HL-60 (cell line): Measurements from ENCODE around the gene UBE2M.
A peak's percentile ranks its signal among the peaks of the same experiment; 100 is the strongest.

ENCODE experiments used
- DNase-seq, 2 experiments: peaks; one replicate each; pipeline ENCODE4 v3.0.0-alpha.2; 2010 to 2020; ENCODE audit warnings: low read depth in 1 of 2, low spot score in 1 of 2
- H3K27ac ChIP-seq: fragments of 250-450 bp; sonication (Bioruptor Pico); replicated peaks from 2 replicates; pipeline ENCODE4 v1.5.1; 2020; ENCODE audit warnings: mild to moderate bottlenecking, moderate library complexity
- H3K27me3 ChIP-seq: fragments of 250-450 bp; sonication (Bioruptor Pico); 2 replicates; pipeline ENCODE4 v1.5.1; 2021; ENCODE audit warnings: mild to moderate bottlenecking, moderate library complexity; ENCODE audit not compliant: insufficient read depth, poor library complexity, severe bottlenecking
- H3K4me3 ChIP-seq: replicated peaks from 2 replicates; pipeline ENCODE4 v1.5.1; 2011; ENCODE audit warnings: mild to moderate bottlenecking, control low read depth, low read length; ENCODE audit not compliant: insufficient read depth
- GABPA ChIP-seq: IDR thresholded peaks from 2 replicates; pipeline ENCODE4 v1.6.1; 2012; ENCODE audit warnings: low read depth
- POLR2AphosphoS5 ChIP-seq: IDR thresholded peaks from 2 replicates; pipeline ENCODE4 v1.6.1; 2012; ENCODE audit warnings: low read depth
- SPI1 ChIP-seq: IDR thresholded peaks from 2 replicates; pipeline ENCODE4 v1.6.1; 2012; ENCODE audit warnings: low read depth, mild to moderate bottlenecking, borderline replicate concordance
- TF ChIP-seq, protein P1 (sequence below): IDR thresholded peaks from 2 replicates; pipeline ENCODE4 v1.6.1; 2012; ENCODE audit warnings: low read depth; ENCODE audit not compliant: insufficient replicate concordance
- TF ChIP-seq, protein P2 (sequence below): IDR thresholded peaks from one replicate; pipeline ENCODE4 v1.5.1; 2011; ENCODE audit warnings: low read length, control low read depth, inconsistent platforms; ENCODE audit not compliant: insufficient read depth

UBE2M gene

DNA sequence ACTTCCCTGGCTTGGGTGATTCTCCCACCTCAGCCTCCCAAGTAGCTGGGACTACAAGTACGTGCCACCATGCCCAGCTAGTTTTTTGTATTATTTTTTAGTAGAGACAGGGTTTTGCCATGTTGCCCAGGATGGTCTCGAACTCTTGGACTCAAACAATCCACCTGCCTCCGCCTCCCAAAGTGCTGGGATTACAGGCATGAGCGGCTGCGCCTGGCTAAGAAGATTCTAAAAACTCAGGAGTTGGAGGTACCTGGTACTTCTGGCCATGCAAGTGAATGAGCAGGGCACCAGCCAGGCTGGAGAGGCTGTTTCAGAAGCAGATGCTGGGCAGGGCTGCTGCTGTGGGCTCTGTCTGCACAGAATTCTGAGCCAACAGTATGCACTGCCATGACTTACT lies 8.6 kb upstream of the UBE2M start:
- TF ChIP-seq, protein P1, sequence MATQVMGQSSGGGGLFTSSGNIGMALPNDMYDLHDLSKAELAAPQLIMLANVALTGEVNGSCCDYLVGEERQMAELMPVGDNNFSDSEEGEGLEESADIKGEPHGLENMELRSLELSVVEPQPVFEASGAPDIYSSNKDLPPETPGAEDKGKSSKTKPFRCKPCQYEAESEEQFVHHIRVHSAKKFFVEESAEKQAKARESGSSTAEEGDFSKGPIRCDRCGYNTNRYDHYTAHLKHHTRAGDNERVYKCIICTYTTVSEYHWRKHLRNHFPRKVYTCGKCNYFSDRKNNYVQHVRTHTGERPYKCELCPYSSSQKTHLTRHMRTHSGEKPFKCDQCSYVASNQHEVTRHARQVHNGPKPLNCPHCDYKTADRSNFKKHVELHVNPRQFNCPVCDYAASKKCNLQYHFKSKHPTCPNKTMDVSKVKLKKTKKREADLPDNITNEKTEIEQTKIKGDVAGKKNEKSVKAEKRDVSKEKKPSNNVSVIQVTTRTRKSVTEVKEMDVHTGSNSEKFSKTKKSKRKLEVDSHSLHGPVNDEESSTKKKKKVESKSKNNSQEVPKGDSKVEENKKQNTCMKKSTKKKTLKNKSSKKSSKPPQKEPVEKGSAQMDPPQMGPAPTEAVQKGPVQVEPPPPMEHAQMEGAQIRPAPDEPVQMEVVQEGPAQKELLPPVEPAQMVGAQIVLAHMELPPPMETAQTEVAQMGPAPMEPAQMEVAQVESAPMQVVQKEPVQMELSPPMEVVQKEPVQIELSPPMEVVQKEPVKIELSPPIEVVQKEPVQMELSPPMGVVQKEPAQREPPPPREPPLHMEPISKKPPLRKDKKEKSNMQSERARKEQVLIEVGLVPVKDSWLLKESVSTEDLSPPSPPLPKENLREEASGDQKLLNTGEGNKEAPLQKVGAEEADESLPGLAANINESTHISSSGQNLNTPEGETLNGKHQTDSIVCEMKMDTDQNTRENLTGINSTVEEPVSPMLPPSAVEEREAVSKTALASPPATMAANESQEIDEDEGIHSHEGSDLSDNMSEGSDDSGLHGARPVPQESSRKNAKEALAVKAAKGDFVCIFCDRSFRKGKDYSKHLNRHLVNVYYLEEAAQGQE: no peak
- TF ChIP-seq POLR2AphosphoS5 (no peak), GABPA (no peak), SPI1 (no peak)
- TF ChIP-seq, protein P2, sequence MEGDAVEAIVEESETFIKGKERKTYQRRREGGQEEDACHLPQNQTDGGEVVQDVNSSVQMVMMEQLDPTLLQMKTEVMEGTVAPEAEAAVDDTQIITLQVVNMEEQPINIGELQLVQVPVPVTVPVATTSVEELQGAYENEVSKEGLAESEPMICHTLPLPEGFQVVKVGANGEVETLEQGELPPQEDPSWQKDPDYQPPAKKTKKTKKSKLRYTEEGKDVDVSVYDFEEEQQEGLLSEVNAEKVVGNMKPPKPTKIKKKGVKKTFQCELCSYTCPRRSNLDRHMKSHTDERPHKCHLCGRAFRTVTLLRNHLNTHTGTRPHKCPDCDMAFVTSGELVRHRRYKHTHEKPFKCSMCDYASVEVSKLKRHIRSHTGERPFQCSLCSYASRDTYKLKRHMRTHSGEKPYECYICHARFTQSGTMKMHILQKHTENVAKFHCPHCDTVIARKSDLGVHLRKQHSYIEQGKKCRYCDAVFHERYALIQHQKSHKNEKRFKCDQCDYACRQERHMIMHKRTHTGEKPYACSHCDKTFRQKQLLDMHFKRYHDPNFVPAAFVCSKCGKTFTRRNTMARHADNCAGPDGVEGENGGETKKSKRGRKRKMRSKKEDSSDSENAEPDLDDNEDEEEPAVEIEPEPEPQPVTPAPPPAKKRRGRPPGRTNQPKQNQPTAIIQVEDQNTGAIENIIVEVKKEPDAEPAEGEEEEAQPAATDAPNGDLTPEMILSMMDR: no peak
- no peak for DNase-seq
- no peaks in the 10 kb centered on the region for H3K27me3 ChIP-seq
- no peak overlapping the region for H3K4me3 ChIP-seq
- no peak overlapping the region for H3K27ac ChIP-seq

DNA sequence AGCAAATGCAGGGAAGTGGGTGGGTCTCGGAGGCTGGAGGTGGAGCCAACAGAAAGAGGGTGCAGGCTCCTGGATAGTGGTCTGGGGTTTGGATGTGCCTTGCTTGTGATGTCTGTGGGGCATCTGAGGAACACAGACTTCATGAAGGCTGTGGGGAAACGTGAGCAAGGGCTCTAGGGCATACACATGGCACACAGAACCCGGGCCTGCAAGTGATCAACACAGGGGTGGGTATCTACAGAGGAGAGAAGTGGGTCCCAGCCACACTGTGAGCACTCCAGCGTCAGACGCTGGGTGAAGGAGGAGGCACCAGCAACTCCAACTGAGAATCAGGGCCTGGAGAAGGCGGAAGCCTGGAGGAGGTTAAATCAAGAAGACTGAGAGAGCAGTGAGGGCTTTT lies 5.4 kb upstream of the UBE2M start:
- no peak overlapping the region for H3K4me3 ChIP-seq
- TF ChIP-seq, protein P2: no peak
- TF ChIP-seq SPI1 (no peak), POLR2AphosphoS5 (no peak), GABPA (no peak)
- TF ChIP-seq, protein P1: no peak
- no peak for DNase-seq
- H3K27me3 ChIP-seq: no peaks in the 10 kb centered on the region
- no peak overlapping the region for H3K27ac ChIP-seq

DNA sequence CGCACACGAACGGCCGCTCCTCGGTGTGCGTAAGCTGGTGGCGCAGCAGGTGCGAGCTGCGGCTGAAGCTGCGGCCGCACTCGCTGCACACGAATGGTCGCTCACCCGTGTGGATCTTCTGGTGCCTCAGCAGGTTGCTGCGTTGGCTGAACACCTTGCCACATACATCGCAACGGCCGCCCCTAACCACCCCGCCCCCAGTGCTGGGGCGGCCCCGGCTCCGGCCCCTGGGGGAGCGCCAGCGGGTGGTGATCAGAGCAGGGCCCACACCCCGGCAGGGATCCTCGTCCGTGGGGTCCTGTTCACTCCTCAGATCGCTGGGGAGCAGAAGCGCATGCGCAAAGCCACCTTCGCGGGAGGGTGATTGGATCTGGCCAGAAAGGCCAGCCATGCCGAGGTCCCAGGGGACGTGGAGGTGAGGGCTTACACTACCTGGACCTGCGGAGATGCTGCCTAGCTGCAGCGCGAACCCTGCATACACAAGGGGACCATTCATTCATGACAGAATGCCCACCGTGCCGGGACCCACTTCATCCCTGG lies 4.7 kb upstream of the UBE2M start:
- Histone ChIP-seq H3K27me3 (no peaks in the 10 kb centered on the region), H3K27ac (no peak overlapping the region), H3K4me3 (peak overlapping the region; percentile 21)
- no peak for DNase-seq
- no peak for TF ChIP-seq GABPA
- TF ChIP-seq POLR2AphosphoS5: no peak; the same call in 1 of the 2 replicates
- TF ChIP-seq, protein P2: no peak
- TF ChIP-seq SPI1: no peak
- TF ChIP-seq, protein P1: no peak
